GM15510 (cell line): Measurements from ENCODE around the gene AKIRIN1.

ENCODE experiments used
- POLR2A ChIP-seq: IDR thresholded peaks from 3 replicates; pipeline ENCODE4 v1.6.1; 2011; ENCODE audit warnings: borderline replicate concordance; ENCODE audit not compliant: insufficient read length; ENCODE audit errors: extremely low read depth

Gene AKIRIN1, protein sequence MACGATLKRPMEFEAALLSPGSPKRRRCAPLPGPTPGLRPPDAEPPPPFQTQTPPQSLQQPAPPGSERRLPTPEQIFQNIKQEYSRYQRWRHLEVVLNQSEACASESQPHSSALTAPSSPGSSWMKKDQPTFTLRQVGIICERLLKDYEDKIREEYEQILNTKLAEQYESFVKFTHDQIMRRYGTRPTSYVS

DNA sequence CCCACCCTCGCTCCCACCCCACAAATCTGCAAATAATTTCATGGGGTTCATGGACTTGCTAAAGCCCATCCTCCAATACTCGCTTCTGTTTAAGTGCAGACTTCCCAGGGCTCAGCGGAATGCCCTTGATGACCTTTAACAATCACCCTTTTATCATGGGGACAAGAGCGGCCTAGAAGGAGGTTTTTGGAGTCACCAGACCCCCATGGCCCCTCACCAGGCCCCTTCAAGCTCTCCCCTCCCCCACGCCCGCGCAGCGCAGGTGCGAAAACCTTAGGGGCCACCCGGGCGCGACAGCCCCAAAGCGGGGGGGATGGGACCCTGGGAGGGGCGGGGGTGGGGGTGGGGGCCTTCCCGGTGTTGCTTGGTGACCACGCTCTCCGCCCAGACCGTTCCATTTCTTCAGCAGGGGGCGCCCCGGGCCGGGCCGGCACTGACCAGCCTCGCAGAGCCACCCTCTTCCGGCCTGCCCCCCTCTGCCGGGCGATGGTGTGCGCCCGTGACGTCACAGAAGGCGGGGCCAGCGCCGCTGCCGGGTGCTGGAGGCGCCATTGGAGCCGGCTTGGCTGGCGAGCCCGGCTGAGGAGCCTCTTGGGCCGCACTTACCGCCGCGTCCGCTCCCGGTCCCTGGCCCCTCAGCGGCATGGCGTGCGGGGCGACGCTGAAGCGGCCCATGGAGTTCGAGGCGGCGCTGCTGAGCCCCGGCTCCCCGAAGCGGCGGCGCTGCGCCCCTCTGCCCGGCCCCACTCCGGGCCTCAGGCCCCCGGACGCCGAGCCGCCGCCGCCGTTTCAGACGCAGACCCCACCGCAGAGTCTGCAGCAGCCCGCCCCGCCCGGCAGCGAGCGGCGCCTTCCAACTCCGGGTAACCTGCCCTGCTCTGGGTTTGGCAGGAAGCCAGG lies at the start of gene AKIRIN1:
Gene AKIRIN1 (plus strand): TSS at position 539 of the 900 bp plus-strand sequence. CDS start 105 bp downstream, at position 644.
- TF ChIP-seq POLR2A, result peak; percentile 97

- TF ChIP-seq POLR2A, result no peak
These were observed 49.5 kb upstream of the AKIRIN1 start, which contains the start of gene RHBDL2 for GRCh38 chr1:38941527-38942019. Gene RHBDL2 (minus strand): TSS chr1:38941830. CDS start chr1:38919212, 22,618 bp downstream.

DNA sequence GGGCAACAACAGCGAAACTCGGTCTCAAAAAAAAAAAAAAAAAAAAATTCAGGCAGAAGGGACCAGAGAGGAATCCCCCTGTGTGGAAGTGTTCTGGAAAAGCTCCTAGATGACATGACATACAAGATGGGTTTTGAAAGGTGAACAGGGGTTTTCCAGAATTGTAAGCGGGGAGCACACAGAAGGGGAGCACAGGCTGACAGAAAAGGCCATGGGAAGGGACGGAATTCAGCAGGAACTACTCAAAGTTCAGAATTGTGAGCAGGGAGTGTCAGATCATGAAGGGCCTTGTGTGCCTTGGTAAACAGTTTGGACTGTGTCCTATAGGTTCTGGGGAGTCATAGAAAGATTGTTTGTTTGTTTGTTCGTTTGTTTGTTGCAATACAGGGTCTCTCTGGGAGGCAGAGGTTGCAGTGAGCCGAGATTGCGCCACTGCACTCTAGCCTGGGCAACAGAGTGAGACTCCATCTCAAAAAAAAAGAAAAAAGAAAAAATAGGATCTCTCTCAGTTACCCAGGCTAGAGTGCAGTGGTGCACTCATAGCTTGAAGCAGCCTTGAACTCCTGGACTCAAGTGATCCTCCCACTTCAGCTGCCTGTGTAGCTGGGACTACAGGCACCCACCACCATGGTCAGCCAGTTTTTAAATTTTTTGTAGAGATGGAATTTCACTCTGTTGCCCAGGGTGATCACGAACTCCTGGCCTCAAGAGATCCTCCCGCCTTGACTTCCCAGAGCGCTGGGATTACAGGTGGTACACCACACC lies 48.2 kb upstream of the AKIRIN1 start:
- no peak for TF ChIP-seq POLR2A

- TF ChIP-seq POLR2A, result no peak
These were observed 46.5 kb upstream of the AKIRIN1 start for GRCh38 chr1:38944547-38944946.

DNA sequence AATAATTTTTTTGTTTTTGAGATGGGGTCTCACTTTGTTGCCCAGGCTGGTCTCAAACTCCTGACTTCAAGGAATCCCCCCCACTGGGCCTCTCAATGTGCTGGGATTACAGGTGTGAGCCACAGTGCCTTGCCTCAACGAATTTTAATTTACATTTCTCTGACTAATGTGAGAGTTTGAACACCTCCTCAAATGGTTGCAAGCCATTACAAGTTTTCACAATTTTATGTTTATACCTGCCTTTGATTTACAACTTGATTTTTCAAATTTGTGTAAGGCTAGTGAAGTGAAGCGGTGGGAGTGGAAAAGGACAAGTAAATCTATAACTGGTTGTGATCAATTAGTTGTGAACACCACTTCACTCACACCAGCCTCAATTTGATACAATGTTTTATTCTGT lies 40.5 kb upstream of the AKIRIN1 start:
- no peak for TF ChIP-seq POLR2A

DNA sequence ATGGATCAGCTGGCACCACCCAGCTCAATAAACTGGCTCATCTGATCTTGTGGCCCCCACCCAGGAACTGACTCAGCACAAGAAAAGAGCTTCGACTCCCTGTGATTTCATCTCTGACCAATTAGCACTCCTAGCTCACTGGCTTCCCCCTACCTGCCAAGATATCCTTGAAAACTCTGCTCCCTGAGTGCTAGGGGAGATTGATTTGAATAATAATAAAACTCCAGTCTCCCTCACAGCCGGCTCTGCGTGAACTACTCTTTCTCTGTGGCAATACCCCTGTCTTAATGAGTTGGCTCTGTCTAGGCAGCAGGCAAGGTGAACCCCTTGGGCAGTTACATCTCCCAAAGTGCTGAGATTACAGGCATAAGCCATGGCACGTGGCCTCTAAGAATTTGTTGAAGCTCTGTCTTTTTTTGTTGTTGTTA lies 37.6 kb upstream of the AKIRIN1 start:
- TF ChIP-seq POLR2A, result no peak

GRCh38 chr1:38958967-38959366 lies 32.1 kb upstream of the AKIRIN1 start:
- TF ChIP-seq POLR2A, result no peak

DNA sequence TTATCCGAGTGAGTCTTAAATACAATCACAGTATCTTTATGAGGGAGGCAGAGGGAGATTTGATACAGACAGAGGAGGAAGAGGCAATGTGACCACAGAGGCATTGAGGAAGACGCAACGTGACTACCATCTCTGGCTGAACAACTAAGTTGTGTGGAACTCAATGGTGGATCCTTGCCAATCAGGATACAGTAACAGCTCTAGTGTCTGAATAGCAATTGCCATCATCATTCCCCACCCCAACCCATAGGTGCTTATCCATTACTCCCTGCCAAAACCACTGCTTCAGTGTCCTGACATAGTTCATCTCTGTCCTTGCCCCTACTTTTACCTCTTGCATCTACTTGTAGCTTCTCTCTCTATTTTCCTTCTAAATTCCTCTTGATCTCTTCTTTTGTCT lies 29.0 kb upstream of the AKIRIN1 start:
- no peak for TF ChIP-seq POLR2A

DNA sequence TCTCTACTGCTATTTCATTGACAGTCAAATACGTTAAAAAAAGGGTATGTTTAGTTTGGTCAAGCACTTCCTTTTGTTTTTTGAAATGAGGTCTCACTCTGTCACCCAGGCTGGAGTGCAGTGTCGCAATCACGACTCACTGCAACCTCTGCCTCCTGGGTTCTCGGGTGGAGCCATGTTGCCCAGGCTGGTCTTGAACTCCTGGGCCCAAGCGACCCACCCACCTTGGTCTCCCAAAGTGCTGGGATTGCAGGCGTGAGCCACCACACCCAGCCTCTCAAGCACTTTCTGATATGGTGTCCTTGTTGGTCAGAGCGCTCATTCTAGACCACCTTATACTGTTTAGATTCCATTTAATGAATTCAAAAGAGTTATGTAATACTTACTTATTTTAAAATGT lies 28.5 kb upstream of the AKIRIN1 start:
- no peak for TF ChIP-seq POLR2A

DNA sequence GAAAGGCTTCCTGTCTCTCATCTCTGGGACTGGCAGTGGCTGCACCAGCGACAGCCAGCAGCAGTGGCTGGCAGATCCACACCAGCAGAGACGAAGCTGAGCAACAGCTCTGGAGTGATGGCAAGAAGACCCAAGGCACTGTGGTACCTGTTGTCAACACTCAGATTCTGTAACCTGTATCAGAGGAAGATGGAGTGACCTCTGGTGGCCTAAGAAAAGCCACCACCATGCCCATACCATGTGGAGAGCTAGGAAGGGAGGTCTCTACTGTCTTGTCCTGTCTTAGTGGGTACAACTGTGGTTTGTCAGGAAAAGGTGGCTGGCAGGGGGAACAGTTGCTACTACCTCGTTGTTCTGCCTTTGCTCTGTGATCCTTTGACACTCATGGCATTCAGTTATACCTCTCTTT lies 26.9 kb upstream of the AKIRIN1 start:
- no peak for TF ChIP-seq POLR2A

DNA sequence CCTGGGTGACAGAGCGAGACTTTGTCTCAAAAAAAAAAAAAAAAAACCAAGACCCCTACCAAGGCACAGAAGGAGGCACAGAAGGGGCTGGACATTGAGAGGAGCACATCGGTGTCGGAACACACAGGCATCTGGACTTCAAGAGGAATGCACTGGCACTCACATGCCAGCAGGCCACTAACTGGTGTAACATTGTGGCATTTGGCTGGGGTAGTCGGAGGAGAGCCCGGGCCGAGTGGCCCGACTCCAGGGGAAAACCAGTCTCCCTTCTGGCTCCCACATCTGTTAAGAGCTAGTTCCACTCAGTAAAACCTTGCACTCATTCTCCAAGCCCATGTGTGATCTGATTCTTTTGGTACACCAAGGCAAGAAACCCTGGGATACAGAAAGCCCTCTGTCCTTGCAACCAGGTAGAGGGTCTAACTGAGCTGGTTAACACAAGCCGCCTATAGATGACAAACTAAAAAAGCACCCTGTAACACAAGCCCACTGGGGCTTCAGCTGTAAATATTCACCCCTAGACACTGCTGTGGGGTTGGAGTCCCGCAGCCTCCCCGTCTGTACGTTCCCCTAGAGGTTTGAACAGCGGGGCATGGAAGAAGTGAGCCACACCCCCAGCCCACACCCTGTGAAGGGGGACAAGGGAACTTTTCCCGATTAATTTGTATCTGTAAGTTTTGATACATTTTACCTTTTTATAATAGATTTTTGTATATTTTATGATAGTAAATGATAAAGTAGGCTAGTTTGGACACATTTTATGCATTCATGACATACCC lies 17.2 kb upstream of the AKIRIN1 start:
- no peak for TF ChIP-seq POLR2A

DNA sequence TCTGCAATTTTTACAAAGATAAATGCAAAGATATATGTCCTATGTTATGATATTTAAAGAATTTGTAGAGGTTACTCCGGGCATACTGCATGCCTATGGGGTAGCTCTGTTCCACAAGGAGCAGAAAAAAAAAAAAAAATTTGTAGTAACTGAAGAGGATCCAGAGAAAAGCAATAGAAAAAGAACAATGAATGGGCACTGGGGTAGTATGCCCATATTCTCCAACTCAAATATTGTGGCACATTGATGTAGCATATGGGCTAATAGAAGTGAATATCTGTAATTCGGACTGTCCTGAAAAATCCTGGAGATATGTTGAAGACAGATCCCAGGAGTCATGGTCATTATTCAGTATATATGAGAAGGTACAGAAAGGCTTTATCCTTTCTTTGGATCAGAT lies 1.1 kb upstream of the AKIRIN1 start:
- no peak for TF ChIP-seq POLR2A

GRCh38 chr1:38990386-38990737 lies 714 bp upstream of the AKIRIN1 start:
- no peak for TF ChIP-seq POLR2A
